H1 (cell line): ENCODE data around the gene ZBTB16.

Source experiments
- ATF3 ChIP-seq: IDR thresholded peaks from 2 replicates; pipeline ENCODE4 v1.6.1; 2011; ENCODE audit warnings: low read depth, mild to moderate bottlenecking, low read length; ENCODE audit not compliant: insufficient read depth
- BRCA1 ChIP-seq: IDR thresholded peaks from 2 replicates; pipeline ENCODE4 v1.6.1; 2012; ENCODE audit warnings: low read depth, low read length, improper control_type of control experiment
- CEBPB ChIP-seq: IDR thresholded peaks from 2 replicates; pipeline ENCODE4 v1.6.1; 2012; ENCODE audit warnings: low read depth, low read length
- EGR1 ChIP-seq: IDR thresholded peaks from 2 replicates; pipeline ENCODE4 v1.6.1; 2011; ENCODE audit warnings: low read depth, low read length, borderline replicate concordance
- EZH2 ChIP-seq: fragments of 200-600 bp; sonication (generic); IDR thresholded peaks from 2 replicates; pipeline ENCODE4 v1.7.1; 2012; ENCODE audit warnings: low read depth, mild to moderate bottlenecking, moderate library complexity, low read length, inconsistent platforms; ENCODE audit not compliant: severe bottlenecking
- HDAC2 ChIP-seq, 2 experiments: fragments of 300-600 bp in 1 of 2; sonication (generic) in 1 of 2; IDR thresholded peaks; 2 replicates each; pipeline ENCODE4 v1.6.1; 2011 to 2012; ENCODE audit warnings: low read depth in 2 of 2, low read length in 2 of 2, mild to moderate bottlenecking in 2 of 2, moderate library complexity in 2 of 2, borderline replicate concordance in 1 of 2, inconsistent platforms in 1 of 2
- HDAC6 ChIP-seq: IDR thresholded peaks from one replicate; pipeline ENCODE4 v1.7.1; 2012; ENCODE audit warnings: low read depth, mild to moderate bottlenecking, inconsistent platforms, low read length, moderate library complexity
- POLR2A ChIP-seq, 2 experiments: IDR thresholded peaks; 1 replicate in 1 of 2; 2 replicates in 1 of 2; pipeline ENCODE4 v1.6.1; 2011; ENCODE audit warnings: low read depth in 2 of 2, low read length in 2 of 2, mild to moderate bottlenecking in 2 of 2; ENCODE audit errors: control extremely low read depth in 1 of 2
- POLR2AphosphoS5 ChIP-seq: IDR thresholded peaks from 2 replicates; pipeline ENCODE4 v1.6.1; 2011; ENCODE audit warnings: low read depth, low read length
- RAD21 ChIP-seq, 2 experiments: IDR thresholded peaks in 1 of 2; conservative IDR thresholded peaks in 1 of 2; 2 replicates each; pipeline ENCODE4 v1.6.1; 2011; ENCODE audit warnings: low read depth in 2 of 2, low read length in 2 of 2, improper control_type of control experiment in 1 of 2, inconsistent platforms in 1 of 2, mild to moderate bottlenecking in 1 of 2, moderate library complexity in 1 of 2
- TF ChIP-seq, protein P1 (sequence below), 3 experiments: IDR thresholded peaks; 1 replicate in 2 of 3; 2 replicates in 1 of 3; pipeline versions ENCODE4 v1.5.1 to v1.6.1; 2011; ENCODE audit warnings: low read length in 3 of 3, mild to moderate bottlenecking in 3 of 3, inconsistent platforms in 2 of 3, low read depth in 1 of 3, moderate library complexity in 1 of 3; ENCODE audit not compliant: insufficient read depth in 1 of 3; ENCODE audit errors: control extremely low read depth in 1 of 3

DNA sequence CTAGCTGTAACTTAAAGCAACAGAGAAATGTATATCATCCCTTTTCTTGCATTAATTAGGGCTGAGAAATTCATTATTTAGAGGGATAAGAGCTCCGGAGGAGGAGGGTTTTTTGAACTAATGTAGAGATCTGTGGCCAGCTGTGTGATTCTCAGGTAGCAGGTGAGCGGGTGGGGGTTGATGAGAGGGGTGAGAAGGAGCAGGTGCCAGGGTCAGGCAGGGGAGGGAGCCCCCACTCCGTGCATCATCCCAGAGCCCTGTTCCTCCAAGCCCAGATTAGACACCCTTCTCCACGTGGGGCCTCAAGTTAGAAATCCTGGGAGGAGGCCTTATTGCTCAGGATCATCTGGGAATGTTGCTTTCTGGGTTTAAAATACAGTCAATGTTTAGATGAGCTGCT, 24.9 kb downstream of the ZBTB16 start:
- TF ChIP-seq POLR2A (IDR thresholded peaks at IDR 0.05; ENCODE audit: control extremely low read depth in 1 of 2, low read depth in 2 of 2, low read length in 2 of 2) (no peak), HDAC2 (IDR thresholded peaks at IDR 0.05; ENCODE audit: borderline replicate concordance in 1 of 2, low read depth in 2 of 2, low read length in 2 of 2) (no peak), CEBPB (no peak), EZH2 (no peak), BRCA1 (no peak), RAD21 (IDR thresholded peaks at IDR 0.05 in 1 of 2, conservative IDR thresholded peaks at IDR 0.05 in 1 of 2; ENCODE audit: low read depth in 2 of 2, low read length in 2 of 2) (no peak), EGR1 (no peak), ATF3 (no peak), HDAC6 (no peak), POLR2AphosphoS5 (no peak)
- TF ChIP-seq, protein P1, sequence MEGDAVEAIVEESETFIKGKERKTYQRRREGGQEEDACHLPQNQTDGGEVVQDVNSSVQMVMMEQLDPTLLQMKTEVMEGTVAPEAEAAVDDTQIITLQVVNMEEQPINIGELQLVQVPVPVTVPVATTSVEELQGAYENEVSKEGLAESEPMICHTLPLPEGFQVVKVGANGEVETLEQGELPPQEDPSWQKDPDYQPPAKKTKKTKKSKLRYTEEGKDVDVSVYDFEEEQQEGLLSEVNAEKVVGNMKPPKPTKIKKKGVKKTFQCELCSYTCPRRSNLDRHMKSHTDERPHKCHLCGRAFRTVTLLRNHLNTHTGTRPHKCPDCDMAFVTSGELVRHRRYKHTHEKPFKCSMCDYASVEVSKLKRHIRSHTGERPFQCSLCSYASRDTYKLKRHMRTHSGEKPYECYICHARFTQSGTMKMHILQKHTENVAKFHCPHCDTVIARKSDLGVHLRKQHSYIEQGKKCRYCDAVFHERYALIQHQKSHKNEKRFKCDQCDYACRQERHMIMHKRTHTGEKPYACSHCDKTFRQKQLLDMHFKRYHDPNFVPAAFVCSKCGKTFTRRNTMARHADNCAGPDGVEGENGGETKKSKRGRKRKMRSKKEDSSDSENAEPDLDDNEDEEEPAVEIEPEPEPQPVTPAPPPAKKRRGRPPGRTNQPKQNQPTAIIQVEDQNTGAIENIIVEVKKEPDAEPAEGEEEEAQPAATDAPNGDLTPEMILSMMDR (IDR thresholded peaks at IDR 0.05; ENCODE audit: control extremely low read depth in 1 of 3, insufficient read depth in 1 of 3, low read depth in 1 of 3, low read length in 3 of 3): no peak
